Right lobe of liver (tissue), 6 donors: ENCODE measurements around the gene ADCY9. TPM values are rescaled to one million over a fixed set of nuclear protein-coding genes. Genes with fewer than 3 reads are reported as not detected.

Experiments used
- ATAC-seq, 4 donors: fragments of 200-7000 bp; cut with Tn5 transposase; one replicate each; pipeline ENCODE4 v1.9.1; 2020; ENCODE audit warnings: mild to moderate bottlenecking in 4 of 4, moderate library complexity in 4 of 4
- DNase-seq, 3 donors: peaks; one replicate each; pipeline ENCODE4 v3.0.0-alpha.2; 2020
- H3K27ac ChIP-seq, 3 donors: fragments of 200-600 bp; one replicate each; pipeline ENCODE4 v1.8.0; 2022
- H3K27me3 ChIP-seq, 2 donors: fragments of 200-600 bp; one replicate each; pipeline ENCODE4 v1.8.0; 2022
- H3K36me3 ChIP-seq, 4 donors: fragments of 200-600 bp; sonication (generic) in 1 of 4; one replicate each; pipeline versions ENCODE4 v1.5.1 to v1.8.0; 2017 to 2022; ENCODE audit warnings: control low read depth in 1 of 4
- H3K4me1 ChIP-seq, 4 donors: fragments of 200-600 bp; sonication (generic) in 1 of 4; one replicate each; pipeline versions ENCODE4 v1.5.1 to v1.8.0; 2017 to 2022; ENCODE audit warnings: control low read depth in 1 of 4
- H3K4me3 ChIP-seq, 3 donors: fragments of 200-600 bp; one replicate each; pipeline ENCODE4 v1.8.0; 2022
- H3K9me3 ChIP-seq, 4 donors: fragments of 200-600 bp; sonication (generic) in 1 of 4; one replicate each; pipeline versions ENCODE4 v1.5.1 to v1.8.0; 2017 to 2022; ENCODE audit warnings: control low read depth in 1 of 4
- POLR2A ChIP-seq: fragments of 450-650 bp; IDR thresholded peaks from one replicate; pipeline ENCODE4 v1.6.1; 2017; ENCODE audit warnings: antibody characterized with exemption, mild to moderate bottlenecking
- WGBS: methylation state at CpG from one replicate; pipeline ENCODE4 v1.1.6; 2018; ENCODE audit warnings: low coverage, low lambda C conversion rate; ENCODE audit not compliant: insufficient coverage; ENCODE audit errors: missing lambda C conversion rate; 5-methylcytosine and 5-hydroxymethylcytosine counted together
- intact Hi-C, 2 donors: fragments of 100-400 bp; cut with DNase I; formaldehyde crosslinking; loops; one replicate each; pipeline versions ENCODE4 v1.11.2 to v1.14.1; 2022
- total RNA-seq, 6 experiments: library from RNA; depleted of rRNA in 2 of 6; stranded (reverse); fragments of >200 nt in 2 of 6; fragmentation: NEBNext Ultra II Directional in 3 of 6; extraction: Animal tissue kit (Norgen Biotek cat#: 25700) in 3 of 6; gene quantifications; one replicate each; pipeline versions ENCODE4 v1.1.0 to v1.2.4, GENCODE V29; 2016 to 2023
- TF ChIP-seq, protein P1 (sequence below), 4 donors: fragments of 200-600 bp in 3 of 4; fragments of 450-650 bp in 1 of 4; IDR thresholded peaks; one replicate each; pipeline versions ENCODE4 v1.5.1 to v1.8.0; 2016 to 2022; ENCODE audit warnings: antibody characterized with exemption in 4 of 4, mild to moderate bottlenecking in 2 of 4
- donor health status: DM: no; HTN: yes; CAD: no.
- donor health status: DM: no; HTN: no; CAD: no.
- donor health status: DM: no; HTN: no; CAD: no.
- donor health status: DM: no; HTN: yes; CAD: no.
- donor health status: DM: no; HTN: yes; CAD: no.

The ADCY9 gene
- total RNA-seq, 6 experiments from 2014 or later, result 17.3 to 41.5 (median 25.6) TPM

DNA sequence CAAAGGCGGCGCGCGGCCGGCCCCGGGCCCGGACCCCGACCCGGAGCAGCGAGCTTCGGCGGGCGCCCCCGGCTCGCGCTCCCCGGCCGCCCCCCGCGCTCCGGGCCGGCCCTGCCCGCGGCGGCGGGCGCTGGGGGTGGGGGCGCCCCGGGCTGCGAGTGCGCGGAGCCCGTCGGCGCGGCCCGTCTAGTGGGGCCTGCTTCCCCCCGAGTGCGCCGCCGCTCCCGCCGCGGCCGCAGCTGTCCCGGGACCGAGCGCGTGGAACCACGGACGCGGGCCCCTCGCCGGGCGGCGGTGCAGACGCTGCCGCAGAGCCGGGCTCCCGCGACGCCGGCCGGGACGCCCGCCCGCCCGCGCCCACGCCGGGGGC lies 308 bp downstream of the ADCY9 start:
- intact Hi-C loops, result loop anchor here in 1 of 2 donors (10.0 kb wide), 2 partner anchors 51 to 111 kb away; no protein-coding TSS in a partner anchor
- Histone ChIP-seq H3K4me1 (peaks cover 0 to 39% (median 16%) of the 10 kb centered on the region in 4 donors), H3K27me3 (no peaks in the 10 kb centered on the region), H3K36me3 (no peaks in the 10 kb centered on the region), H3K9me3 (no peaks in the 10 kb centered on the region), H3K27ac (peak overlapping the region in 1 of 3 donors; percentile 37), H3K4me3 (peak overlapping the region; percentile 46 to 67 (median 64))
- WGBS, result no CpG with 5 or more reads among the region's 71 CpGs
- TF ChIP-seq, protein P1, sequence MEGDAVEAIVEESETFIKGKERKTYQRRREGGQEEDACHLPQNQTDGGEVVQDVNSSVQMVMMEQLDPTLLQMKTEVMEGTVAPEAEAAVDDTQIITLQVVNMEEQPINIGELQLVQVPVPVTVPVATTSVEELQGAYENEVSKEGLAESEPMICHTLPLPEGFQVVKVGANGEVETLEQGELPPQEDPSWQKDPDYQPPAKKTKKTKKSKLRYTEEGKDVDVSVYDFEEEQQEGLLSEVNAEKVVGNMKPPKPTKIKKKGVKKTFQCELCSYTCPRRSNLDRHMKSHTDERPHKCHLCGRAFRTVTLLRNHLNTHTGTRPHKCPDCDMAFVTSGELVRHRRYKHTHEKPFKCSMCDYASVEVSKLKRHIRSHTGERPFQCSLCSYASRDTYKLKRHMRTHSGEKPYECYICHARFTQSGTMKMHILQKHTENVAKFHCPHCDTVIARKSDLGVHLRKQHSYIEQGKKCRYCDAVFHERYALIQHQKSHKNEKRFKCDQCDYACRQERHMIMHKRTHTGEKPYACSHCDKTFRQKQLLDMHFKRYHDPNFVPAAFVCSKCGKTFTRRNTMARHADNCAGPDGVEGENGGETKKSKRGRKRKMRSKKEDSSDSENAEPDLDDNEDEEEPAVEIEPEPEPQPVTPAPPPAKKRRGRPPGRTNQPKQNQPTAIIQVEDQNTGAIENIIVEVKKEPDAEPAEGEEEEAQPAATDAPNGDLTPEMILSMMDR (IDR thresholded peaks at IDR 0.05), result no peak
- TF ChIP-seq POLR2A, result no peak
- DNase-seq, result no peak
- ATAC-seq, result no peak

DNA sequence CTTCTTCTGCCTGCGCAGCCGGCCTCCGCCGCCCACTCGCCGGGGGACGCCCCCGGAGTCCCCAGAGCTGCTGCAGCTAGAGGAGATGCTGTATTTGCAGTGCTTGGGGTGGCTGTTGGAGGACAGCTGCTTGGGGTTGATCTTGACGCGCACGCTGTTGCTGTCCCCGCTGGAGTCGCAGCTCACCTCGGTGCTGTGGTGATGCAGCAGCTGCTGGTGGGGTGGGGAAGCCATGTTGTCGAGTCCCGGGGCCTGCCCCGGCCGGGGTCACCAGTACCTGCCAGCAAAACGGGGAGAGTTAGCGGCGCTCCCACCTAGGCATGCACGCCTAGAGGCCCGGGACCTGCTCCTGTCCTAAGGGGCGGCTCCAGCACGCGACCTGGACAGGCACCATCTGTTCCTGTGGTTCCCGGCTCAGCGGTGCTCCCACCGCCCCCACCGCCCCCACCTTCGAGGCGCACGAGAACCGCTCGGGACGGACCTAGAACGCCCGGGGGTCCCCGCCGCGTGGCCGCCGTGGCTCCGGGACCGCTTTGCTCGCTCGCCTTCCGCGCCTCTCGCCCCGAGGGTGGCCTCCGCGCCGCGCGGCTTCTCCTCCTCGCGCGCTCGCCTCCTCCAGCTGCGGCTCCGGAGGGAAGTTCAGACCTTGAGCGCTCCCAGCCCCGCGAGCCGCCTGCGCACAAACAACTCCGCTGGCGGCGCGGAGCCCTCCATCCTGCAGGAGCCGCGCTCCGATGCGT lies 863 bp downstream of the ADCY9 start:
- peaks cover 0 to 41% (median 16%) of the 10 kb centered on the region in 4 donors for H3K4me1 ChIP-seq
- H3K27ac ChIP-seq, result peak overlapping the region in 2 of 3 donors; percentile 37 to 47
- no peak for TF ChIP-seq POLR2A
- TF ChIP-seq, protein P1 (IDR thresholded peaks at IDR 0.05), result no peak
- no peaks in the 10 kb centered on the region for H3K27me3 ChIP-seq
- H3K9me3 ChIP-seq, result no peaks in the 10 kb centered on the region
- peak; percentile 9 to 42 (median 23) for ATAC-seq
- H3K36me3 ChIP-seq, result no peaks in the 10 kb centered on the region
- intact Hi-C loops, result loop anchor here in 1 of 2 donors (10.0 kb wide), 2 partner anchors 51 to 111 kb away; no protein-coding TSS in a partner anchor
- DNase-seq, result peak; percentile 59 to 64 (median 60)
- no CpG with 5 or more reads among the region's 75 CpGs for WGBS
- peak overlapping the region; percentile 46 to 67 (median 64) for H3K4me3 ChIP-seq

DNA sequence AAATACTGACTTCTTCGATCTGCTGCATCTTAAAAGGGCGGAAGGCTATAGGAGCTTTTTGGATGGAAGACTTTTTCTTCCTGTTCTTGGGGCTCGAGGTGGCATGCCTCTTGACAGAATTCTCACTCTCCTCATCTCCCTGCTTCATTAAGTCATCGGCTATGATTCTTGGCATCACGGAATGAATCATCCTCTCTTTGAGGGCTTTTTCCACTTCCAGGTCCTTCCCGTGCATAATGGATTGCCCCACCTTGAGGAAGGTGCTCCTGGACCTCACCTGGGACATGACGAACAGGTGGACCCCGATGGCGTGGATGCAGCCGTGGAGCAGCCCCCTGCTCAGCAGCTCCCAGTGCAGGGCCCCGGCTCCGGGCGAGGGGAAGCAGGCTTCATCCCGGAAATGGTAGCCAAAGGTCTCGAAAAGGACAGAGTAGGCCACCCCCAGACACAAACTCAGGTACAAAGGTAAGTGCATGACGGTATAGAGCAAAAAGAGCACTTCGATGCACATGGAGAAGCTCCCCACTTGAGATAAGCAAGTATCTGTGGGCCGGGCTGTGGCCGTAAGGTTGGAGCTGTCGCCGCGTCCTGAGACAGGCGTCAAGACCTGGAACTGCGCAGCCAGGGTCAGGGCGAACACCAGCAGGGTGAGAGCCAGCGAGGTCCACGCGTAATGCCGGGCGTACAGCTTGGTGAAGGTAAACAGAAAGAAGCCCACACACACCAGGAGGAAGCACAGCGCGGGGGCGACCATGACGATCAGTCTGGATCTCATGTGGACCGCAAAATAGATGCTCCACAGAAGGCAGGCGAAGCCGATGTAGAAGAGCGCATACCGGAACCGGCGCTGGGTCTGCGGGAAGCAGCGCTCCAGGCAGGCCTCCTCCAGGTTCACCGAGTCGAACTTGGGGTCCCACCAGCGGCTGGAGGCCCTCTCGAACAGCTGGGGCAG lies 1.7 kb downstream of the ADCY9 start:
- no peak for DNase-seq
- Histone ChIP-seq H3K4me3 (peak overlapping the region; percentile 46 to 67 (median 64)), H3K36me3 (no peaks in the 10 kb centered on the region), H3K4me1 (peaks cover 0 to 46% (median 16%) of the 10 kb centered on the region in 4 donors), H3K9me3 (no peaks in the 10 kb centered on the region), H3K27me3 (no peaks in the 10 kb centered on the region), H3K27ac (peak overlapping the region in 2 of 3 donors; percentile 8 to 33)
- intact Hi-C loops, result loop anchor here in 1 of 2 donors (10.0 kb wide), 2 partner anchors 50 to 110 kb away; no protein-coding TSS in a partner anchor
- TF ChIP-seq, protein P1 (IDR thresholded peaks at IDR 0.05), result no peak
- no peak for ATAC-seq
- 78% methylated on average over 27 of the region's 47 CpGs for WGBS
